Activated T-helper 1 cell treated with Interleukin-2 at 50 U/mL for 16 hours (primary cell): ENCODE results near the gene PDE4B.

Experiments
- DNase-seq: peaks from one replicate; pipeline ENCODE4 v3.0.0-alpha.2; 2020; ENCODE audit warnings: low read depth

The PDE4B gene

DNA sequence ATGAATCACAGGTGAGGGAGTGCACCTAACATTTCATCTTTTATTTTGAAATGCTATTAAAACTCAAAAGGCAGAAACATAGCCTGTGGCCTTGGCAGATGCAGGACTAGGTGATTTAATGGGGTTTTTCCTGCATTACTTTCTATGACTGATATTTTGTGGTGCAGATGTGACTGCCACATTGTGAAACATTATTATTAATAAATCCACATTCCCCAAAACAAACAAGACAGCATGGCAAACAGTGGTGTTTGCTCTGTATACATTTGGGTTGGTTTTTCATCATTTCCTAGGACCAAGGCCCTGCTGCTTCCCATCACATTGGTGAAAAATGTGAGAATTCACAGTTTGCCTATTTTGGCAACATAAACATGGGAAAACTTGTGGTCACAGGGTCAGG lies 493.6 kb downstream of the PDE4B start:
- DNase-seq = no peak

DNA sequence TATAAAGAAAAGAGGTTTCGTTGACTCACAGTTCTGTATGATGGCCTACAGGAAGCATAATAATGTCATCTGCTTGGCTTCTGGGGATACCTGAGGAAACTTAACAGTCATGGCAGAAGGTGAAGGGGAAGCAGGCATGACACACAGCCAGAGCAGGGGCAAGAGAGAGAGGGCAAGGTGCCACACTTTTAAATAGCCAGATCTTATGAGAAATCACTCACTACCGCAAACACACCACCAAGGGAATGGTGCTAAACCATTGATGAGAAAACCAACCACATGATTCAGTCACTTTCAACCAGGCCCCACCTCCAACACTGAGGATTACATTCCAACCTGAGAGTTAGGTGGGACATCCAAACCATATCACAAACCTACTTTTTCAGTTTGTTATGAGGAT lies 495.4 kb downstream of the PDE4B start:
- DNase-seq = no peak

DNA sequence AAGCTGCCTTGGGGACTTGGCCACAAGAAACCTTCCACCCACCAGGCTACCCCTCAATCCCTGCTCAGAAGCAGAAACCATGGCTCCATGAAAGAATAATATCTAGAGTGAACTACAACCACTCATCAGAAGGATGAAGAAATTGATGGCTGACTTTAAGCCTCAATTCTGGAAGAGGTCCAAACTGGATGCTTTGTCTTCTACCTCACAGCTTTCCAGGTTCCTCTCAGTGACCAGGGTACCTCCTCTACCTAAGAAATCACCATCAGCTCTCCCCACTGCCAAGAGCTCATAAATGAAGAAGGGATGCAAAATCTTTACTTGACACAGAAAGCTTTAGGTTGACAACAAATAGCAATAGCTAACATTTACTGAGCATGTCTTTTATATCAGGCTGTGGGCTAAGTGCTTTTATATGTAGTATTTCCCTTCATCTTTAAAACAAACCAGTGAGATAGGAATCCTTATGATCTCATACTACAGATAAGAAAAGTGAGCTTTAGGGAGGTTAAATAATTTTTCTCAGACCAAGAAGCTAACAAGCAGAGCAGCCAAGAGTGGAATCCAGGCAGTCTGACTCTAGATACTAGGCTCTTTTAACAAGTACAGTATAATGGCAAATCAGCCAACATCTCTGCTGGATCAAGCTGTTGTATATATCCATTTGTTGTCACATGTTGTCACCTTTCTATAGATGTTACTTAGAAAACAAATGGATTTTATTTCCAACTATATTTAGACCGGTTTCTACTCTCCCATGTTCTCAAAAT lies 498.3 kb downstream of the PDE4B start:
- DNase-seq = no peak

GRCh38 chr1:66291531-66291864 lies 498.8 kb downstream of the PDE4B start:
- DNase-seq = no peak

DNA sequence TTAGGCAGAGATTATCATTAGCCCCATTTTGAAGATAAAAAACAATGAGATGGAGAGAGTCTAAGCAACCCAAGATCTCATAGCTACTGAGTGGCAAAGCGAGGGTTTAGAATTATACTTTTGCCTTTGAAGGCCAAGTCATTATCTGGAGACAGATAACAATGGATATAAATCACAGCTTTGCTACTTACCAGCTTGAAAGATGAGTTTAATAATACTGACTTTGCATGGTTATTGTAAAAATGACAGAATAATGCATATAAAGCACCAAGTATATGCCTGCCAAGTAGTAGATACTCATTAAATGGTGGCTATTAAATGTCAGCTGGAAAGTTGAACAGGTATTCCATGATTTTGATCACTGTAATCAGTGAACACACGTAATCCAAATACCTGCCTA lies 499.6 kb downstream of the PDE4B start:
- no peak for DNase-seq

GRCh38 chr1:66292944-66293343 lies 500.2 kb downstream of the PDE4B start:
- DNase-seq = no peak

- no peak for DNase-seq
These were observed 502.1 kb downstream of the PDE4B start for GRCh38 chr1:66294707-66295370.

GRCh38 chr1:66295803-66296202 lies 503.1 kb downstream of the PDE4B start:
- DNase-seq = no peak

GRCh38 chr1:66296370-66296769 lies 503.7 kb downstream of the PDE4B start:
- no peak for DNase-seq

DNA sequence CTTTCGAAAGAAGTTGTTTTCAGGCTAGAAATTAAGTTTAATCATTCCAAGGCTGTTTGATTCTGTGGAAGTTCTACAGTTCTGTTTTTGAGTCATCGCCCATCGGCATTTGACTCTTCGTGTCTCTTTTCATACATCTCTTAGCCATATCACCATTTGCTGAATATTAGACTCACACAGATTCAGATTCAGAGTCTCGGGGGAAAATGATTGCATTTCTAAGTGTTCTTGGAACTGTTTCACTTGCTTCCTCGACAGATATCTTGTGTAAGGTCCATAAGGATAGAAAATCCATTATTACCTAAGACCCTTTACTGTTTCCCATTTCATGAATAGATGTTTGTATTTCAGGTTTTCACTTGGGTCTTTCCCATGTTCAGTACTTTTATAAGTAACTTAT lies 504.3 kb downstream of the PDE4B start:
- no peak for DNase-seq

- DNase-seq = no peak
These were observed 505.8 kb downstream of the PDE4B start for GRCh38 chr1:66298464-66298863.

- no peak for DNase-seq
These were observed 507.7 kb downstream of the PDE4B start for GRCh38 chr1:66300280-66300971.

- DNase-seq = no peak
These were observed 508.3 kb downstream of the PDE4B start for GRCh38 chr1:66300972-66301451.

DNA sequence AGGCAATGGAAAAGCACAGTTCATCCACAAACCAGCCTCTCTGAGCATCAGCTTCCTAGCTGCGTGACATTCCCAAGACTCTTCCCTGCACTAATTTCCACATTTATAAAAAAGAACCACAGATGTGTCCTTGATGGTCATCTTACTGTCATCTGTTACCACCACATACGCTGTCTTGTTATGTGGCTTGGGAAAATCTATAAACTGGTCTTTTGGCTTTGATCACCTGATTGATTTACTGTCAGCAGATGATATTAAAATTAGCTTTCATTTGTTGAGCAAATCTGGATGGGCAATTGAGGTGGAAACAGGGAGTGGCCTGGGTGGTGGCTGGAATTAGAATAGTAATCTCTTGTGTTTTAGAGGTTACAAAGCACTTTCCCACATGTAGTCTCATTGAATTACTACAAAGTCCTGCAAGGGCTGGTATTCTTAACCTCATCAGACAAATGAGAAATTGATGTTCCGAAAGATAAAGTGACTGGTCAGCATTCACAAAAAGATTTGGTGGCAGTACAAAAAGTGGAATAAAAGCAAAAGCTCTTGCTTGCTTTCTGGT lies 509.6 kb downstream of the PDE4B start:
- no peak for DNase-seq

- DNase-seq = no peak
These were observed 510.1 kb downstream of the PDE4B start for GRCh38 chr1:66302815-66303214.

DNA sequence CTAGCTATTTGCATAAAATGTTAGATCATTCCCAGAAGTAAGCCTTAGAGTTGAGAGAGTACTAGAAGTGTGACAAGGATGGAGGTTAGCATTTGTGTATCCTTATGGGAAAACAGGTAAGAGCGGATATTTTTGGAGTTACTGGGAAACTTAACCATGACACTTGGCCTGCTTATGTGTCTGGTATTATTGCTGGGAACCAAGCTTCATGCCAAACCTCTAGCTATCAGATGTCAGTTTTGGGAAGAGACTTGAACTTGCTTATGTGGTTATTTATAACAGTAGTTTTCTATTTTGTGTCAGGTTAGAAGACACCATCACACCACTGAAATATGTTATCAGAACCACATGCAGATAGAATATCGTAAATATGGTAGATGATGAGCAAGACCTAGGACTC lies 511.0 kb downstream of the PDE4B start:
- no peak for DNase-seq

- DNase-seq = no peak
These were observed 511.4 kb downstream of the PDE4B start for GRCh38 chr1:66304128-66304527.

DNA sequence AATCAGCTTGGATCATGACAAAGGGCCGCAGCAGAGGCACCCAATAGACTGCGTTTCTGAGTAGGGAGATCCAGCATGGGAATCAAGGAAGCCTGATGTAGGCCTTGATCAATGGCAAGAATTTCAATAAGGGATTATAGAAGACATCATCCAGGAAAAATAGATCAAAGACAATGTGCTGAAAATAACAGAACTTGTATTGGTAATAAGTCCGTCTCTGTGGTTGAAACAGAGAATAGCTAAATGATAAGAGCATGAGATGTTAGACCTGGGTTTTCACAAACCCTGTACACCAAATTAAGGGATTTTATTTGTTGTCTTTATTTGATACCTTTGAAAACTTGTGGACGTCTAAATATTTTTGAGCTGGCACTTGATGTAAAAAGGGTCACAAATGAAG lies 513.2 kb downstream of the PDE4B start:
- DNase-seq = no peak

GRCh38 chr1:66309006-66309741 lies 516.5 kb downstream of the PDE4B start:
- DNase-seq = no peak

DNA sequence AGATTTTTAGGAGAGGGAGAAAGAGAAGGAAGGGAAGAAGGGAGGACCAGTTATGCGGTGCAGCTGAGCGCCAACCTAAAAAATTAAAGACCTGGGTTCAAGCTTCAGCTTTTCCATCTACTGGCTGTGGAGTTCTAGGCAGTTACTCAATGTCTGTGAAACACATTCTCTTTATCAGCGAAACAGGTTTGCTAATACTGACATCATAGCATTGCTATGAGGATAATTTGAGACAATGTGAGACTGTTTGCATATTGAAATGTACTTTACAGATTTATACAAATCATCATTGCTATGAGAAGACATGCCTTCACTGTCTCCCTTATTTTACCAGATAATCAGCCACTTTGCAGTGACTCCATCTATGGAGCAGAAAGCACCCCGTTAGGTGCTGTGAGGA lies 518.4 kb downstream of the PDE4B start:
- no peak for DNase-seq

GRCh38 chr1:66311628-66312027 lies 518.9 kb downstream of the PDE4B start:
- DNase-seq = no peak
